IPS-18c (cell line): ENCODE measurements around the gene OCEL1.
"Not testable (repeated sequence)": the region's sequence is repeated elsewhere in the genome, so short reads cannot be mapped to it uniquely, and the experiment has no call there.

Experiments used
- H3K4me3 ChIP-seq: 2 replicates; pipeline ENCODE4 v1.7.0; 2013; ENCODE audit warnings: low read depth, mild to moderate bottlenecking, low read length, moderate library complexity; ENCODE audit not compliant: insufficient read depth
- H3K9me3 ChIP-seq: one replicate; pipeline ENCODE4 v1.6.1; 2013; ENCODE audit warnings: mild to moderate bottlenecking, low read length, moderate library complexity; ENCODE audit not compliant: control insufficient read depth, insufficient read depth

OCEL1 gene

GRCh38 chr19:17226002-17226933, at the start of gene OCEL1:
OCEL1 (plus strand) TSS chr19:17226226; CDS start chr19:17226248, 22 bp downstream.
- Histone ChIP-seq H3K9me3 (no peaks in the 10 kb centered on the region), H3K4me3 (peak within 1 kb of the TSS; percentile 81)

GRCh38 chr19:17178291-17178690, 47.7 kb upstream of the OCEL1 start:
- no peaks in the 10 kb centered on the region for H3K9me3 ChIP-seq
- no peak overlapping the region for H3K4me3 ChIP-seq

GRCh38 chr19:17180997-17181702, 44.9 kb upstream of the OCEL1 start:
- Histone ChIP-seq H3K9me3 (no peaks in the 10 kb centered on the region), H3K4me3 (no peak overlapping the region)

- H3K4me3 ChIP-seq, result no peak overlapping the region
- no peaks in the 10 kb centered on the region for H3K9me3 ChIP-seq
Measured at GRCh38 chr19:17183271-17183761, 42.7 kb upstream of the OCEL1 start.

GRCh38 chr19:17183858-17184321, 42.1 kb upstream of the OCEL1 start:
- no peak overlapping the region for H3K4me3 ChIP-seq

GRCh38 chr19:17184371-17184841, 41.6 kb upstream of the OCEL1 start:
- Histone ChIP-seq H3K9me3 (no peaks in the 10 kb centered on the region), H3K4me3 (no peak overlapping the region)

More at GRCh38 chr19:17183858-17184321, 42.1 kb upstream of the OCEL1 start:
- H3K9me3 ChIP-seq, result no peaks in the 10 kb centered on the region

- Histone ChIP-seq H3K9me3 (no peaks in the 10 kb centered on the region), H3K4me3 (no peak overlapping the region)
Measured at GRCh38 chr19:17185590-17185989, 40.4 kb upstream of the OCEL1 start.

GRCh38 chr19:17191736-17192135, 34.3 kb upstream of the OCEL1 start:
- not testable (repeated sequence) for H3K9me3 ChIP-seq

GRCh38 chr19:17192751-17193150, 33.3 kb upstream of the OCEL1 start:
- Histone ChIP-seq H3K4me3 (no peak overlapping the region), H3K9me3 (peaks cover 2% of the 10 kb centered on the region)

More at GRCh38 chr19:17191736-17192135, 34.3 kb upstream of the OCEL1 start:
- H3K4me3 ChIP-seq, result not testable (repeated sequence)

GRCh38 chr19:17194608-17195007, 31.4 kb upstream of the OCEL1 start:
- H3K4me3 ChIP-seq, result no peak overlapping the region
- peaks cover 2% of the 10 kb centered on the region for H3K9me3 ChIP-seq

- peaks cover 2% of the 10 kb centered on the region for H3K9me3 ChIP-seq
- no peak overlapping the region for H3K4me3 ChIP-seq
Measured at GRCh38 chr19:17195106-17195505, 30.9 kb upstream of the OCEL1 start.

GRCh38 chr19:17196610-17197009, 29.4 kb upstream of the OCEL1 start:
- Histone ChIP-seq H3K4me3 (no peak overlapping the region), H3K9me3 (peaks cover 2% of the 10 kb centered on the region)

- H3K4me3 ChIP-seq, result no peak overlapping the region
- peaks cover 2% of the 10 kb centered on the region for H3K9me3 ChIP-seq
Measured at GRCh38 chr19:17197666-17198065, 28.4 kb upstream of the OCEL1 start.

- Histone ChIP-seq H3K9me3 (no peaks in the 10 kb centered on the region), H3K4me3 (no peak overlapping the region)
Measured at GRCh38 chr19:17200408-17201079, 25.5 kb upstream of the OCEL1 start.

- H3K4me3 ChIP-seq, result no peak overlapping the region
- no peaks in the 10 kb centered on the region for H3K9me3 ChIP-seq
Measured at GRCh38 chr19:17202249-17202648, 23.8 kb upstream of the OCEL1 start.

- H3K4me3 ChIP-seq, result no peak overlapping the region
- H3K9me3 ChIP-seq, result no peaks in the 10 kb centered on the region
Measured at GRCh38 chr19:17202713-17203112, 23.3 kb upstream of the OCEL1 start.
